ENCODE measurements around the gene RNU6-8. TPM values are rescaled to one million over a fixed set of nuclear protein-coding genes. Genes with fewer than 3 reads are reported as not detected.

Gene RNU6-8
- polyA plus RNA-seq, 2 of the 4 experiments (the other 2 are of a cell fraction), result not detected

- CTCF ChIA-PET, result interaction anchor here (0.6 to 7.2 kb wide), 13 partner anchors 9 to 1632 kb away, joined by 3 to 67 read pairs (median 5); no protein-coding TSS in a partner anchor
- WGBS (ENCODE audit: missing lambda C conversion rate), result 70% methylated on average over 3 of the region's 3 CpGs
- POLR2A ChIA-PET, result interaction anchor here (1.4 kb wide), 1 partner anchor 174 kb away, joined by 4 read pairs; the partner anchor contains the start of gene ARHGAP5
- no peaks in the 10 kb centered on the region for H3K9me3 ChIP-seq
- no peak for ATAC-seq
- H3K4me2 ChIP-seq, result no peak overlapping the region
- no peak overlapping the region for H3K4me3 ChIP-seq
- DNase-seq (ENCODE audit: low read depth in 1 of 2, low spot score in 1 of 2), result no peak
- FAIRE-seq, result no peak
- no peak overlapping the region for H3K27ac ChIP-seq
- H3K4me1 ChIP-seq, result peaks cover 11% of the 10 kb centered on the region; the same call in 2 of the 3 replicates
- TF ChIP-seq, protein P1, sequence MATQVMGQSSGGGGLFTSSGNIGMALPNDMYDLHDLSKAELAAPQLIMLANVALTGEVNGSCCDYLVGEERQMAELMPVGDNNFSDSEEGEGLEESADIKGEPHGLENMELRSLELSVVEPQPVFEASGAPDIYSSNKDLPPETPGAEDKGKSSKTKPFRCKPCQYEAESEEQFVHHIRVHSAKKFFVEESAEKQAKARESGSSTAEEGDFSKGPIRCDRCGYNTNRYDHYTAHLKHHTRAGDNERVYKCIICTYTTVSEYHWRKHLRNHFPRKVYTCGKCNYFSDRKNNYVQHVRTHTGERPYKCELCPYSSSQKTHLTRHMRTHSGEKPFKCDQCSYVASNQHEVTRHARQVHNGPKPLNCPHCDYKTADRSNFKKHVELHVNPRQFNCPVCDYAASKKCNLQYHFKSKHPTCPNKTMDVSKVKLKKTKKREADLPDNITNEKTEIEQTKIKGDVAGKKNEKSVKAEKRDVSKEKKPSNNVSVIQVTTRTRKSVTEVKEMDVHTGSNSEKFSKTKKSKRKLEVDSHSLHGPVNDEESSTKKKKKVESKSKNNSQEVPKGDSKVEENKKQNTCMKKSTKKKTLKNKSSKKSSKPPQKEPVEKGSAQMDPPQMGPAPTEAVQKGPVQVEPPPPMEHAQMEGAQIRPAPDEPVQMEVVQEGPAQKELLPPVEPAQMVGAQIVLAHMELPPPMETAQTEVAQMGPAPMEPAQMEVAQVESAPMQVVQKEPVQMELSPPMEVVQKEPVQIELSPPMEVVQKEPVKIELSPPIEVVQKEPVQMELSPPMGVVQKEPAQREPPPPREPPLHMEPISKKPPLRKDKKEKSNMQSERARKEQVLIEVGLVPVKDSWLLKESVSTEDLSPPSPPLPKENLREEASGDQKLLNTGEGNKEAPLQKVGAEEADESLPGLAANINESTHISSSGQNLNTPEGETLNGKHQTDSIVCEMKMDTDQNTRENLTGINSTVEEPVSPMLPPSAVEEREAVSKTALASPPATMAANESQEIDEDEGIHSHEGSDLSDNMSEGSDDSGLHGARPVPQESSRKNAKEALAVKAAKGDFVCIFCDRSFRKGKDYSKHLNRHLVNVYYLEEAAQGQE (IDR thresholded peaks at IDR 0.05), result no peak
- TF ChIP-seq HES2 (IDR thresholded peaks at IDR 0.05) (no peak), PHF8 (IDR thresholded peaks at IDR 0.05; ENCODE audit: borderline replicate concordance, low read depth) (no peak), NR3C1 (IDR thresholded peaks at IDR 0.05) (no peak), HOXA7 (CRISPR knock-in tag; IDR thresholded peaks at IDR 0.05) (no peak), RARB (CRISPR knock-in tag; IDR thresholded peaks at IDR 0.05) (no peak), TFCP2L1 (CRISPR knock-in tag; IDR thresholded peaks at IDR 0.05) (no peak), MAZ (IDR thresholded peaks at IDR 0.05; ENCODE audit: borderline replicate concordance, low read depth, low read length) (no peak), ZSCAN20 (CRISPR knock-in tag; IDR thresholded peaks at IDR 0.05) (no peak), CBX8 (IDR thresholded peaks at IDR 0.05) (no peak), EHF (CRISPR knock-in tag; IDR thresholded peaks at IDR 0.05) (no peak), FOXS1 (CRISPR knock-in tag; IDR thresholded peaks at IDR 0.05) (no peak), HMGXB4 (CRISPR knock-in tag; IDR thresholded peaks at IDR 0.05; ENCODE audit: borderline replicate concordance) (no peak), EP300 (IDR thresholded peaks at IDR 0.05) (no peak), HOXB13 (CRISPR knock-in tag; IDR thresholded peaks at IDR 0.05; ENCODE audit: low read depth) (no peak), HOXB5 (CRISPR knock-in tag; IDR thresholded peaks at IDR 0.05) (no peak), SMC3 (IDR thresholded peaks at IDR 0.05) (no peak), EHMT2 (IDR thresholded peaks at IDR 0.05; ENCODE audit: low read depth) (no peak)
- TF ChIP-seq, protein P2, sequence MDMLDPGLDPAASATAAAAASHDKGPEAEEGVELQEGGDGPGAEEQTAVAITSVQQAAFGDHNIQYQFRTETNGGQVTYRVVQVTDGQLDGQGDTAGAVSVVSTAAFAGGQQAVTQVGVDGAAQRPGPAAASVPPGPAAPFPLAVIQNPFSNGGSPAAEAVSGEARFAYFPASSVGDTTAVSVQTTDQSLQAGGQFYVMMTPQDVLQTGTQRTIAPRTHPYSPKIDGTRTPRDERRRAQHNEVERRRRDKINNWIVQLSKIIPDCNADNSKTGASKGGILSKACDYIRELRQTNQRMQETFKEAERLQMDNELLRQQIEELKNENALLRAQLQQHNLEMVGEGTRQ (IDR thresholded peaks at IDR 0.05), result no peak
Observed at GRCh38 chr14:32250681-32251080, 47.6 kb upstream of the RNU6-8 start.

- peaks cover 4% of the 10 kb centered on the region; the same call in 1 of the 3 replicates for H3K4me1 ChIP-seq
- POLR2A ChIA-PET, result interaction anchor here (1.4 kb wide), 1 partner anchor 173 kb away, joined by 4 read pairs; the partner anchor contains the start of gene ARHGAP5
- WGBS (ENCODE audit: missing lambda C conversion rate), result 68% methylated on average over 4 of the region's 4 CpGs
- no peak for ATAC-seq
- no peaks in the 10 kb centered on the region for H3K9me3 ChIP-seq
- CTCF ChIA-PET, result interaction anchor here (1.0 to 7.2 kb wide), 5 partner anchors 178 to 323 kb away, joined by 3 to 67 read pairs (median 7); no protein-coding TSS in a partner anchor
- no peak overlapping the region for H3K4me3 ChIP-seq
- H3K27ac ChIP-seq, result no peak overlapping the region
- no peak for TF ChIP-seq EP300 (IDR thresholded peaks at IDR 0.05)
- DNase-seq (ENCODE audit: low read depth in 1 of 2, low spot score in 1 of 2), result no peak
- no peak for FAIRE-seq
- no peak overlapping the region for H3K4me2 ChIP-seq
Observed at GRCh38 chr14:32249780-32250179, 46.7 kb upstream of the RNU6-8 start.

Measured in A549 (cell line).